IMR-90 (cell line): ENCODE measurements around the gene SOBP. TPM values are rescaled to one million over a fixed set of nuclear protein-coding genes. Genes with fewer than 3 reads are reported as not detected.

Experiments used
- ATAC-seq: fragments of 200-7000 bp; cut with Tn5 transposase; 2 replicates; pipeline ENCODE4 v1.9.1; 2020; ENCODE audit warnings: low read depth, mild to moderate bottlenecking, moderate library complexity
- BruUV-seq: library from RNA; stranded (reverse); fragments of 400-500 nt; replicated peaks from 2 replicates; lab custom pipeline; 2021; lab: Mats Ljungman, UMichigan
- CTCF ChIA-PET: fragments of 300-600 bp; formaldehyde crosslinking; extraction: SDS; loops from one replicate; lab custom pipeline; 2021; ENCODE audit warnings: antibody characterized with exemption; lab: Yijun Ruan, JAX
- POLR2A ChIA-PET: fragments of 300-600 bp; sonication (Branson Sonifier 250); formaldehyde crosslinking; loops from one replicate; lab custom pipeline; 2022; ENCODE audit warnings: antibody characterized with exemption; ENCODE audit not compliant: unreplicated experiment; lab: Charles Lee
- DNase-seq: peaks from one replicate; pipeline ENCODE4 v3.0.0; 2013
- H2AFZ ChIP-seq: replicated peaks from 2 replicates; pipeline ENCODE3; 2013; ENCODE audit warnings: low read length, mild to moderate bottlenecking; ENCODE audit not compliant: poor library complexity
- H2AK5ac ChIP-seq: 2 replicates; pipeline ENCODE4 v1.6.1; 2013; ENCODE audit warnings: low read depth, low read length, inconsistent platforms
- H2AK9ac ChIP-seq: replicated peaks from 2 replicates; pipeline ENCODE3; 2013; ENCODE audit warnings: mild to moderate bottlenecking, low read depth, low read length, moderate library complexity; ENCODE audit not compliant: poor library complexity
- H2BK120ac ChIP-seq: 2 replicates; pipeline ENCODE4 v1.6.1; 2013; ENCODE audit warnings: low read depth, low read length, inconsistent platforms
- H2BK15ac ChIP-seq: 3 replicates; pipeline ENCODE4 v1.6.1; 2013; ENCODE audit warnings: low read depth, low read length, inconsistent platforms
- H2BK20ac ChIP-seq: 2 replicates; pipeline ENCODE4 v1.6.1; 2013; ENCODE audit warnings: low read depth, mild to moderate bottlenecking, inconsistent platforms, low read length, moderate library complexity
- H2BK5ac ChIP-seq: 2 replicates; pipeline ENCODE4 v1.6.1; 2013; ENCODE audit warnings: mild to moderate bottlenecking, low read depth, low read length, inconsistent platforms; ENCODE audit not compliant: poor library complexity, severe bottlenecking
- H3K14ac ChIP-seq: replicated peaks from 2 replicates; pipeline ENCODE4 v1.6.1; 2013; ENCODE audit warnings: low read depth, low read length, inconsistent platforms
- H3K18ac ChIP-seq: 2 replicates; pipeline ENCODE4 v1.6.1; 2013; ENCODE audit warnings: low read depth, low read length, control low read depth
- H3K23ac ChIP-seq: 2 replicates; pipeline ENCODE4 v1.6.1; 2013; ENCODE audit warnings: low read depth, low read length, inconsistent platforms
- H3K27ac ChIP-seq: 2 replicates; pipeline ENCODE4 v1.5.1; 2013; ENCODE audit warnings: mild to moderate bottlenecking, control low read depth, low read length; ENCODE audit not compliant: insufficient read depth
- H3K27me3 ChIP-seq: 2 replicates; pipeline ENCODE4 v1.6.1; 2013; ENCODE audit warnings: low read length; ENCODE audit not compliant: control insufficient read depth, insufficient read depth
- H3K36me3 ChIP-seq: 2 replicates; pipeline ENCODE4 v1.6.1; 2013; ENCODE audit warnings: low read length, mixed read lengths; ENCODE audit not compliant: control insufficient read depth, insufficient read depth
- H3K4ac ChIP-seq: 2 replicates; pipeline ENCODE4 v1.6.1; 2013; ENCODE audit warnings: low read depth, low read length, inconsistent platforms
- H3K4me1 ChIP-seq: 2 replicates; pipeline ENCODE4 v1.6.1; 2013; ENCODE audit warnings: low read length, mixed read lengths; ENCODE audit not compliant: control insufficient read depth, insufficient read depth
- H3K4me2 ChIP-seq: 2 replicates; pipeline ENCODE4 v1.6.1; 2013; ENCODE audit warnings: low read depth, mild to moderate bottlenecking, control low read depth, low read length, moderate library complexity
- H3K4me3 ChIP-seq: 2 replicates; pipeline ENCODE4 v1.5.1; 2013; ENCODE audit warnings: low read depth, mild to moderate bottlenecking, control low read depth, low read length, moderate library complexity; ENCODE audit not compliant: insufficient read depth
- H3K56ac ChIP-seq: 2 replicates; pipeline ENCODE4 v1.6.1; 2013; ENCODE audit warnings: low read length, inconsistent platforms; ENCODE audit not compliant: insufficient read depth; ENCODE audit errors: extremely low read depth
- H3K79me1 ChIP-seq, 2 experiments: 2 replicates each; pipeline ENCODE4 v1.6.1; 2013; ENCODE audit warnings: low read length in 2 of 2, inconsistent platforms in 1 of 2, low read depth in 1 of 2
- H3K9ac ChIP-seq: 2 replicates; pipeline ENCODE4 v1.6.1; 2013; ENCODE audit warnings: low read depth, low read length, control low read depth
- H3K9me1 ChIP-seq: 2 replicates; pipeline ENCODE4 v1.6.1; 2013; ENCODE audit warnings: low read length, inconsistent platforms; ENCODE audit not compliant: insufficient read depth
- H3K9me3 ChIP-seq: 2 replicates; pipeline ENCODE4 v1.6.1; 2013; ENCODE audit warnings: low read length; ENCODE audit not compliant: control insufficient read depth, insufficient read depth
- H4K20me1 ChIP-seq: 2 replicates; pipeline ENCODE4 v1.6.1; 2013; ENCODE audit warnings: low read length, inconsistent platforms; ENCODE audit not compliant: insufficient read depth
- H4K5ac ChIP-seq: 2 replicates; pipeline ENCODE4 v1.6.1; 2013; ENCODE audit warnings: mild to moderate bottlenecking, low read depth, low read length, control low read depth
- H4K8ac ChIP-seq, 2 experiments: 2 replicates each; pipeline ENCODE4 v1.6.1; 2013; ENCODE audit warnings: low read depth in 2 of 2, low read length in 2 of 2, control low read depth in 1 of 2, inconsistent platforms in 1 of 2
- H4K91ac ChIP-seq: 2 replicates; pipeline ENCODE4 v1.6.1; 2013; ENCODE audit warnings: low read depth, low read length, inconsistent platforms; ENCODE audit not compliant: insufficient read depth
- WGBS, 2 experiments: methylation state at CpG; one replicate each; pipeline versions ENCODE4 v1.1.5 to v1.1.7; 2013; ENCODE audit warnings: missing lambda C conversion rate in 2 of 2; ENCODE audit not compliant: insufficient read length in 1 of 2; ENCODE audit errors: extremely low coverage in 2 of 2; 5-methylcytosine and 5-hydroxymethylcytosine counted together
- dilution Hi-C: fragments of 300-500 bp; cut with HindIII; formaldehyde crosslinking; loops from one replicate; pipeline ENCODE4 v1.14.3; 2018; ENCODE audit warnings: low sequenced_read_pairs; ENCODE audit not compliant: unreplicated experiment
- in situ Hi-C: fragments of 300-500 bp; cut with MboI; formaldehyde crosslinking; loops from 3 replicates; pipeline ENCODE4 v1.14.3; 2019; ENCODE audit warnings: low sequenced_read_pairs, inconsistent platforms, mixed read lengths
- intact Hi-C: fragments of 100-400 bp; cut with micrococcal nuclease; formaldehyde crosslinking; loops from 2 replicates; pipeline ENCODE4 v1.10.0; 2022
- polyA plus RNA-seq, 3 experiments: library from polyadenylated mRNA; depleted of rRNA; stranded (reverse); fragments of >200 nt; gene quantifications; 2 replicates each; pipeline ENCODE4 v1.2.3, GENCODE V29; 2012; ENCODE audit warnings: low replicate concordance in 1 of 3
- total RNA-seq: library from RNA; depleted of rRNA; stranded (reverse); fragments of >200 nt; gene quantifications from 2 replicates; pipeline ENCODE4 v1.2.3, GENCODE V29; 2012
- TF ChIP-seq, protein P1 (sequence below): conservative IDR thresholded peaks from 2 replicates; pipeline ENCODE4 v1.5.1; 2012; ENCODE audit warnings: mild to moderate bottlenecking, low read depth, low read length, improper control_type of control experiment

The SOBP gene
- total and polyA plus RNA-seq, 2 of the 4 experiments (the other 2 are of a cell fraction), result 0.60 to 0.72 TPM

- H3K9me3 ChIP-seq, result no peaks in the 10 kb centered on the region
- no peak overlapping the region for H3K9ac ChIP-seq
- no peak overlapping the region for H3K14ac ChIP-seq
- CTCF ChIA-PET, result no interaction called here
- H3K18ac ChIP-seq, result no peak overlapping the region
- WGBS, 2 experiments, result 100% methylated on average over 2 of the region's 6 CpGs; no CpG with 5 or more reads in 1 of the 2 experiments
- no peaks in the 10 kb centered on the region for H3K27me3 ChIP-seq
- no peaks in the 10 kb centered on the region for H4K20me1 ChIP-seq
- H3K36me3 ChIP-seq, result no peaks in the 10 kb centered on the region
- in situ Hi-C loops, result no loop called here
- H3K9me1 ChIP-seq, result no peaks in the 10 kb centered on the region; the same call in 1 of the 2 replicates
- TF ChIP-seq, protein P1, sequence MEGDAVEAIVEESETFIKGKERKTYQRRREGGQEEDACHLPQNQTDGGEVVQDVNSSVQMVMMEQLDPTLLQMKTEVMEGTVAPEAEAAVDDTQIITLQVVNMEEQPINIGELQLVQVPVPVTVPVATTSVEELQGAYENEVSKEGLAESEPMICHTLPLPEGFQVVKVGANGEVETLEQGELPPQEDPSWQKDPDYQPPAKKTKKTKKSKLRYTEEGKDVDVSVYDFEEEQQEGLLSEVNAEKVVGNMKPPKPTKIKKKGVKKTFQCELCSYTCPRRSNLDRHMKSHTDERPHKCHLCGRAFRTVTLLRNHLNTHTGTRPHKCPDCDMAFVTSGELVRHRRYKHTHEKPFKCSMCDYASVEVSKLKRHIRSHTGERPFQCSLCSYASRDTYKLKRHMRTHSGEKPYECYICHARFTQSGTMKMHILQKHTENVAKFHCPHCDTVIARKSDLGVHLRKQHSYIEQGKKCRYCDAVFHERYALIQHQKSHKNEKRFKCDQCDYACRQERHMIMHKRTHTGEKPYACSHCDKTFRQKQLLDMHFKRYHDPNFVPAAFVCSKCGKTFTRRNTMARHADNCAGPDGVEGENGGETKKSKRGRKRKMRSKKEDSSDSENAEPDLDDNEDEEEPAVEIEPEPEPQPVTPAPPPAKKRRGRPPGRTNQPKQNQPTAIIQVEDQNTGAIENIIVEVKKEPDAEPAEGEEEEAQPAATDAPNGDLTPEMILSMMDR, result no peak
- H3K4me1 ChIP-seq, result peaks cover 3% of the 10 kb centered on the region
- H3K4me2 ChIP-seq, result no peak overlapping the region
- H3K56ac ChIP-seq, result no peak overlapping the region
- H4K5ac ChIP-seq, result no peak overlapping the region
- POLR2A ChIA-PET, result interaction anchor here (0.6 kb wide), 1 partner anchor 33 kb away, joined by 3 read pairs; no protein-coding TSS in a partner anchor
- no peak overlapping the region for H2BK15ac ChIP-seq
- no peak overlapping the region for H4K91ac ChIP-seq
- no peak overlapping the region for H3K4me3 ChIP-seq
- no peak overlapping the region for H2BK5ac ChIP-seq
- H2AK9ac ChIP-seq, result no peak overlapping the region
- BruUV-seq, result no TSS peak
- no peak overlapping the region for H3K23ac ChIP-seq
- no peak overlapping the region for H3K4ac ChIP-seq
- ATAC-seq, result no peak
- H2BK20ac ChIP-seq, result no peak overlapping the region
- no peak overlapping the region for H2BK120ac ChIP-seq
- intact Hi-C loops, result no loop called here
- no peaks in the 10 kb centered on the region for H3K79me1 ChIP-seq
- dilution Hi-C loops, result no loop called here
- no peak for DNase-seq
- no peak overlapping the region for H2AFZ ChIP-seq
- H3K27ac ChIP-seq, result no peak overlapping the region
- H4K8ac ChIP-seq, result no peak overlapping the region
- no peak overlapping the region for H2AK5ac ChIP-seq
These were observed 108.2 kb downstream of the SOBP start for GRCh38 chr6:107598091-107598490.
